OCI-LY7 (cell line): ENCODE data around the gene PDZRN4.

Experiments
- EZH2phosphoT487 ChIP-seq: fragments of 200-600 bp; sonication (generic); IDR thresholded peaks from 2 replicates; pipeline ENCODE4 v1.6.1; 2018; ENCODE audit warnings: low read depth, borderline replicate concordance, mild to moderate bottlenecking, mixed run types, antibody characterized with exemption, low read length, moderate library complexity, mixed read lengths
- TF ChIP-seq, protein P1 (sequence below): fragments of 200-600 bp; sonication (generic); conservative IDR thresholded peaks from 2 replicates; pipeline ENCODE4 v1.5.1; 2014; ENCODE audit warnings: mild to moderate bottlenecking, antibody characterized with exemption, low read length, moderate library complexity, mixed read lengths

DNA sequence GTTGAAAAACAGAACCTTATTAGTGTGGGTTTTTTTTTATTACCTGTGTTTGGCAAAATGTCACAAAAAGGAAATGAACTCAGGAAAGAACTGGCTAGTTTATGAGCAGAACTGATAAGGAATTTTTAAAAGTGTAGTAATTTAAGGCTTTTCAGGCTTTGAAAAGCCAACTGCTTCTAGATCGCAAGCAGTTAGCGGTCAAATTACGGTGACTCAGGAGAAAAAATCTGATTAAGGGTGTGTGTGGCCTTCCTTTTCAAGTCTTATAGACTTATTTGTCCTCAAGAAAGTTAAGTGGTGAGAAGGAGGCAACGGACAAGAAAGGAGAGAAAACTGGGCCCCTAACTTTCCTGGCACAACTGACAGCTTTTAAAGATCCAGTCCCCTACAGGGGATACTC is 33.4 kb downstream of the PDZRN4 start:
- TF ChIP-seq, protein P1, sequence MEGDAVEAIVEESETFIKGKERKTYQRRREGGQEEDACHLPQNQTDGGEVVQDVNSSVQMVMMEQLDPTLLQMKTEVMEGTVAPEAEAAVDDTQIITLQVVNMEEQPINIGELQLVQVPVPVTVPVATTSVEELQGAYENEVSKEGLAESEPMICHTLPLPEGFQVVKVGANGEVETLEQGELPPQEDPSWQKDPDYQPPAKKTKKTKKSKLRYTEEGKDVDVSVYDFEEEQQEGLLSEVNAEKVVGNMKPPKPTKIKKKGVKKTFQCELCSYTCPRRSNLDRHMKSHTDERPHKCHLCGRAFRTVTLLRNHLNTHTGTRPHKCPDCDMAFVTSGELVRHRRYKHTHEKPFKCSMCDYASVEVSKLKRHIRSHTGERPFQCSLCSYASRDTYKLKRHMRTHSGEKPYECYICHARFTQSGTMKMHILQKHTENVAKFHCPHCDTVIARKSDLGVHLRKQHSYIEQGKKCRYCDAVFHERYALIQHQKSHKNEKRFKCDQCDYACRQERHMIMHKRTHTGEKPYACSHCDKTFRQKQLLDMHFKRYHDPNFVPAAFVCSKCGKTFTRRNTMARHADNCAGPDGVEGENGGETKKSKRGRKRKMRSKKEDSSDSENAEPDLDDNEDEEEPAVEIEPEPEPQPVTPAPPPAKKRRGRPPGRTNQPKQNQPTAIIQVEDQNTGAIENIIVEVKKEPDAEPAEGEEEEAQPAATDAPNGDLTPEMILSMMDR: no peak
- no peak for TF ChIP-seq EZH2phosphoT487
